GM23338 (cell line): ENCODE data around the gene SCNN1A. TPM values are rescaled to one million over a fixed set of nuclear protein-coding genes. Genes with fewer than 3 reads are reported as not detected.

Experiments used
- ATAC-seq: fragments of 200-7000 bp; cut with Tn5 transposase; 3 replicates; pipeline ENCODE4 v1.9.1; 2020
- DNase-seq: peaks from one replicate; pipeline ENCODE4 v3.0.0-alpha.2; 2015; ENCODE audit warnings: low spot score
- H2AFZ ChIP-seq: fragments of 200-600 bp; sonication (generic); 2 replicates; pipeline ENCODE4 v1.8.0; 2016; ENCODE audit warnings: antibody characterized with exemption, mild to moderate bottlenecking, moderate library complexity
- H3F3A ChIP-seq: fragments of 200-600 bp; sonication (generic); replicated peaks from 2 replicates; pipeline ENCODE4 v1.8.0; 2017; ENCODE audit warnings: antibody characterized with exemption, mixed run types, low read depth
- H3K27ac ChIP-seq: fragments of 200-600 bp; sonication (generic); 2 replicates; pipeline ENCODE4 v1.6.1; 2016; ENCODE audit warnings: low read depth
- H3K27me3 ChIP-seq: fragments of 200-600 bp; sonication (generic); 2 replicates; pipeline ENCODE4 v1.8.0; 2016; ENCODE audit warnings: mild to moderate bottlenecking, mixed run types, moderate library complexity; ENCODE audit not compliant: insufficient read depth
- H3K36me3 ChIP-seq: fragments of 200-600 bp; sonication (generic); 2 replicates; pipeline ENCODE4 v1.8.0; 2016; ENCODE audit warnings: mild to moderate bottlenecking; ENCODE audit not compliant: insufficient read depth
- H3K4me1 ChIP-seq: fragments of 200-600 bp; sonication (generic); 2 replicates; pipeline ENCODE4 v1.8.0; 2016; ENCODE audit warnings: mild to moderate bottlenecking, moderate library complexity; ENCODE audit not compliant: insufficient read depth
- H3K4me2 ChIP-seq: fragments of 200-600 bp; sonication (generic); 2 replicates; pipeline ENCODE4 v1.7.1; 2017; ENCODE audit warnings: mixed run types
- H3K4me3 ChIP-seq: fragments of 200-600 bp; sonication (generic); 2 replicates; pipeline ENCODE4 v1.6.1; 2016; ENCODE audit warnings: mixed run types
- H3K79me2 ChIP-seq: fragments of 200-600 bp; sonication (generic); replicated peaks from 2 replicates; pipeline ENCODE4 v1.8.0; 2017; ENCODE audit warnings: mild to moderate bottlenecking; ENCODE audit not compliant: insufficient read depth
- H3K9me2 ChIP-seq: fragments of 200-600 bp; sonication (generic); 2 replicates; pipeline ENCODE4 v1.8.0; 2017; ENCODE audit not compliant: insufficient read depth
- H4K20me1 ChIP-seq: fragments of 200-600 bp; sonication (generic); replicated peaks from 2 replicates; pipeline ENCODE4 v1.8.0; 2017; ENCODE audit warnings: mild to moderate bottlenecking; ENCODE audit not compliant: insufficient read depth
- H3K27ac Mint-ChIP-seq: 2 replicates; pipeline ENCODE4 v1.8.0; 2020; ENCODE audit warnings: inconsistent platforms, mild to moderate bottlenecking, moderate library complexity, mixed read lengths
- H3K27me3 Mint-ChIP-seq: 3 replicates; pipeline ENCODE4 v1.8.0; 2022; ENCODE audit warnings: low read depth, mild to moderate bottlenecking, moderate library complexity, mixed read lengths, inconsistent platforms; ENCODE audit not compliant: insufficient read depth, poor library complexity
- H3K36me3 Mint-ChIP-seq: 3 replicates; pipeline ENCODE4 v1.8.0; 2021; ENCODE audit warnings: low read depth, mild to moderate bottlenecking, inconsistent platforms, moderate library complexity, mixed read lengths
- H3K4me1 Mint-ChIP-seq: 3 replicates; pipeline ENCODE4 v1.8.0; 2020; ENCODE audit warnings: mild to moderate bottlenecking, inconsistent platforms, mixed read lengths
- H3K4me3 Mint-ChIP-seq: 3 replicates; pipeline ENCODE4 v1.8.0; 2021; ENCODE audit warnings: moderate library complexity, mild to moderate bottlenecking, inconsistent platforms, mixed read lengths
- H3K9me3 Mint-ChIP-seq: 3 replicates; pipeline ENCODE4 v1.8.0; 2020; ENCODE audit warnings: moderate library complexity, mild to moderate bottlenecking, inconsistent platforms, mixed read lengths
- CTCF ChIP-seq, 2 experiments: fragments of 200-600 bp in 1 of 2; sonication (generic) in 1 of 2; conservative IDR thresholded peaks; 2 replicates each; pipeline versions ENCODE4 v1.5.1 to v1.6.1; 2016 to 2017; ENCODE audit warnings: antibody characterized with exemption in 2 of 2, low read depth in 2 of 2, mild to moderate bottlenecking in 2 of 2, moderate library complexity in 1 of 2
- EZH2 ChIP-seq: fragments of 200-600 bp; sonication (generic); IDR thresholded peaks from one replicate; pipeline ENCODE4 v1.8.0; 2017; ENCODE audit warnings: antibody characterized with exemption, mild to moderate bottlenecking, low read depth; ENCODE audit not compliant: unreplicated experiment
- EZH2phosphoT487 ChIP-seq: fragments of 200-600 bp; sonication (generic); IDR thresholded peaks from one replicate; pipeline ENCODE4 v1.8.1; 2018; ENCODE audit warnings: antibody characterized with exemption; ENCODE audit not compliant: unreplicated experiment
- JUNB ChIP-seq: IDR thresholded peaks from one replicate; pipeline ENCODE4 v1.6.1; 2016; ENCODE audit warnings: antibody characterized with exemption; ENCODE audit not compliant: unreplicated experiment
- NANOG ChIP-seq: IDR thresholded peaks from 2 replicates; pipeline ENCODE4 v1.6.1; 2016; ENCODE audit warnings: antibody characterized with exemption, borderline replicate concordance
- POLR2AphosphoS5 ChIP-seq: IDR thresholded peaks from 2 replicates; pipeline ENCODE4 v1.6.1; 2016; ENCODE audit warnings: antibody characterized with exemption, low read depth
- REST ChIP-seq: IDR thresholded peaks from one replicate; pipeline ENCODE4 v1.6.1; 2018; ENCODE audit warnings: antibody characterized with exemption; ENCODE audit not compliant: unreplicated experiment
- STAT1 ChIP-seq: IDR thresholded peaks from one replicate; pipeline ENCODE4 v1.6.1; 2016; ENCODE audit warnings: antibody characterized with exemption; ENCODE audit not compliant: unreplicated experiment
- ZNF114 ChIP-seq: fragments of 250-450 bp; sonication (Bioruptor Pico); IDR thresholded peaks from 2 replicates; pipeline ENCODE4 v1.5.0; 2020; ENCODE audit warnings: mild to moderate bottlenecking, moderate library complexity
- polyA plus RNA-seq: library from polyadenylated mRNA; unstranded; fragments of >200 nt; fragmentation: Nextera tagmentation; extraction: Ambion mirVana; gene quantifications from 2 replicates; pipeline ENCODE4 v1.2.1, GENCODE V29; 2016
- total RNA-seq: library from RNA; depleted of rRNA; stranded (reverse); fragments of >200 nt; shearing (Covaris generic); gene quantifications from 2 replicates; pipeline ENCODE4 v1.2.3, GENCODE V29; 2014
- TF ChIP-seq, protein P1 (sequence below): IDR thresholded peaks from 2 replicates; pipeline ENCODE4 v1.6.1; 2016; ENCODE audit warnings: antibody characterized with exemption

Gene SCNN1A
- total and polyA plus RNA-seq, 2 experiments from 2014 or later, result 37.1 to 125 TPM

DNA sequence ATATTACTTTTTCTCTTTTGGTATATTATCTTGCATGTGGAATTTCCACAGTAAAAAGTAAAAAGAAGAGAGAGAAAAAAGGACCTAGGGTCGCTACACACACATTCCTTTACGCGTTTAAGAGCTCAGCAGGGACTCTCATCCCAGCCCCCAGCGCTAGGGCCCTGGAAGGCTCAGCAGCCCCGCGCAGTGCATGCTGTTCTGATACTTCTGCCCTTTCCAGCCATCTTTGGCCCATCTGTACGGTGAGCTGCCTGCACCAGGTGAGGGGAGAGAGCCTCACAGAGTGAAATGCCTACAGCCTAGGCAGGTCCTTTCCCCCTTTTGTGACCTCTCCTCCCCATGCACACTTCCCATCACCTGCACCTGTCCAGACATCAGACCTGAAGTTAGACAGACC lies 7.0 kb upstream of the SCNN1A start (continued):
- no peak for TF ChIP-seq REST

DNA sequence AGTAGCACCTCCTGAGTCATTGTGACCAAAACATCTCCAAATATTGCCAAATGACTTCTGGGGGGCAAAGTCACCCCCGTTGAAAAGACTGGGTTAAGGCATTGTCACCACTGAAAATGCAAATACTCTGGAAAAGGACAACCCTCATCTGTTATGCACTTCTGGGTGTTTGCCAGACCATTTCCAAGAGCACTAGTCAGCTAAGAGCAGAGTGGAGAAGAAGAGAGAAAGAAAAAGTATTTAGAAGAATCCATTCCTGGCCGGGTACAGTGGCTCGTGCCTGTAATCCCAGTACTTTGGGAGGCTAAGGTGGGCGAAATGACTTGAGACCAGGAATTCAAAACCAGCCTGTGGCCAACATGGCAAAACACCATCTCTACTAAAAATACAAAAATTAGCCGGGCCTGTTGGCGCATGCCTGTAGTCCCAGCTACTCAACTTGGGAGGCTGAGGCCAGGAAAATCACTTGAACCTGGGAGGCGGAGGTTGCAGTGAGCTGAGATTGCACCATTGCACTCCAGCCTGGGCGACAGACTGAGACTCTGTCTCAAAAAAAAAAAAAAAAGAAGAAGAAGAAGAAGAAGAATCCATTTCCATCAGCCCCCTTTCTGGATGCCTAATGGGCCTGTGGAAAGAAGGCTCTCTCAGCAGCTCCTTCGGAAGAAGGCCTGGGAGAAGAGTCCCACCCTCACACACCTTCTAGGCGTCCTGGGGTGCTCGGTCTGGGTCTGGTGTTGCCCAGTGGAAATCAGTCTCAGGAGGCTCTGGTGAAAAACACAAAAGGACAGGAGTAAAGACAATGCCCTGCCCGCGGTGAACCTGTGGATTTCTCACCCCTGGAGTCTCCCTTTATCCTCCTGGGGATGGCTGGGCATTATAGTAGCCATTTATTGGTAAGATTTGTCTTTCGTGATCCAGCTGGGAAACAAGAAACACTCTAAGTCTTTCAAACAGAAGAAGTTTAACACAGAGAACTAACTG lies 5.1 kb upstream of the SCNN1A start:
- H3K27me3 Mint-ChIP-seq, result peaks cover 23% of the 10 kb centered on the region
- peaks cover 40% of the 10 kb centered on the region for H3K4me1 ChIP-seq
- TF ChIP-seq NANOG (no peak), EZH2phosphoT487 (no peak), CTCF (conservative IDR thresholded peaks at IDR 0.05; ENCODE audit: low read depth in 2 of 2) (no peak), ZNF114 (CRISPR knock-in tag) (no peak), JUNB (no peak), REST (no peak), POLR2AphosphoS5 (no peak), STAT1 (no peak), EZH2 (no peak)
- TF ChIP-seq, protein P1, sequence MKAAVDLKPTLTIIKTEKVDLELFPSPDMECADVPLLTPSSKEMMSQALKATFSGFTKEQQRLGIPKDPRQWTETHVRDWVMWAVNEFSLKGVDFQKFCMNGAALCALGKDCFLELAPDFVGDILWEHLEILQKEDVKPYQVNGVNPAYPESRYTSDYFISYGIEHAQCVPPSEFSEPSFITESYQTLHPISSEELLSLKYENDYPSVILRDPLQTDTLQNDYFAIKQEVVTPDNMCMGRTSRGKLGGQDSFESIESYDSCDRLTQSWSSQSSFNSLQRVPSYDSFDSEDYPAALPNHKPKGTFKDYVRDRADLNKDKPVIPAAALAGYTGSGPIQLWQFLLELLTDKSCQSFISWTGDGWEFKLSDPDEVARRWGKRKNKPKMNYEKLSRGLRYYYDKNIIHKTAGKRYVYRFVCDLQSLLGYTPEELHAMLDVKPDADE, result no peak

More for the DNA sequence above, 5.1 kb upstream of the SCNN1A start:
- ATAC-seq, result no peak
- H3K9me2 ChIP-seq, result no peaks in the 10 kb centered on the region
- Mint-ChIP-seq H3K27ac (no peak overlapping the region), H3K4me1 (peaks cover 61% of the 10 kb centered on the region), H3K9me3 (no peaks in the 10 kb centered on the region), H3K36me3 (no peaks in the 10 kb centered on the region), H3K4me3 (no peak overlapping the region)
- no peak for DNase-seq
- H3K27ac ChIP-seq, result no peak overlapping the region
- no peaks in the 10 kb centered on the region; the same call in 1 of the 2 replicates for H3K36me3 ChIP-seq
- H3K4me3 ChIP-seq, result no peak overlapping the region
- H3F3A ChIP-seq, result peaks cover 2% of the 10 kb centered on the region; the same call in 1 of the 2 replicates
- no peak overlapping the region for H3K4me2 ChIP-seq
- no peaks in the 10 kb centered on the region for H3K79me2 ChIP-seq
- no peak overlapping the region for H2AFZ ChIP-seq
- H3K27me3 ChIP-seq, result peaks cover 21% of the 10 kb centered on the region
- H4K20me1 ChIP-seq, result no peaks in the 10 kb centered on the region
